MM.1S (cell line): ENCODE data around the gene KCTD5.
"Not testable (repeated sequence)": the region's sequence is repeated elsewhere in the genome, so short reads cannot be mapped to it uniquely, and the experiment has no call there.

Experiments
- CTCF ChIP-seq: fragments of 300-600 bp; sonication (generic); IDR thresholded peaks from 2 replicates; pipeline ENCODE4 v1.5.1; 2016; ENCODE audit warnings: antibody characterized with exemption, low read length, mixed read lengths
- EZH2phosphoT487 ChIP-seq: fragments of 300-600 bp; sonication (generic); IDR thresholded peaks from 2 replicates; pipeline ENCODE4 v1.6.1; 2018; ENCODE audit warnings: antibody characterized with exemption, low read length

- TF ChIP-seq CTCF, EZH2phosphoT487: not testable (repeated sequence)
These were observed 7.1 kb downstream of the KCTD5 start for GRCh38 chr16:2689422-2689821.
